GM19468 (cell line): ENCODE results near the gene DGKB.

Experiments used
- ATAC-seq: cut with Tn5 transposase; IDR thresholded peaks from one replicate; pipeline ENCODE4 v1.9.1; 2021; ENCODE audit warnings: mild to moderate bottlenecking, moderate library complexity, moderate number of reproducible peaks; ENCODE audit not compliant: unreplicated experiment; ENCODE audit errors: extremely low read depth

Gene DGKB

DNA sequence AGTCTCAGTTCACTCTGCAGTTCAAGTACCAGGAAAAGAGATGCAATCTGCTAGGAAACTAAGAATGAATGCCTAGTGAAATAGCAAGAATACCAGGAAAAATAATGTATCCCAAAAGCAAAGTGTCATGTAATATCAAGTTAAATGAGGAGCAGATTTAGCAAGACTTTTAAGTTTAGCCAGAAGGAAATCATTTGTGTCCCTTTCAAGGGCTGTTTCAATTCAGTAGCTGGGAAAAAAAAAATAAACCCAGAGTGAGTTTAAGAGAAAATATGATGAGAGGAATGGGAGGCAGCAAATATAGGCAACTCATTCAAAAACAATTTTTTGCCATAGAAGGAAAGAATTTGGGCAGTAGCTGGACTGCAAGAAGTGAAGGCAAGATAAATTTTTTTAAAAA lies 135.8 kb downstream of the DGKB start:
- no peak for ATAC-seq

- no peak for ATAC-seq
Measured at GRCh38 chr7:14765731-14766130, 136.8 kb downstream of the DGKB start.

- no peak for ATAC-seq
Measured at GRCh38 chr7:14762561-14762960, 140.0 kb downstream of the DGKB start.

DNA sequence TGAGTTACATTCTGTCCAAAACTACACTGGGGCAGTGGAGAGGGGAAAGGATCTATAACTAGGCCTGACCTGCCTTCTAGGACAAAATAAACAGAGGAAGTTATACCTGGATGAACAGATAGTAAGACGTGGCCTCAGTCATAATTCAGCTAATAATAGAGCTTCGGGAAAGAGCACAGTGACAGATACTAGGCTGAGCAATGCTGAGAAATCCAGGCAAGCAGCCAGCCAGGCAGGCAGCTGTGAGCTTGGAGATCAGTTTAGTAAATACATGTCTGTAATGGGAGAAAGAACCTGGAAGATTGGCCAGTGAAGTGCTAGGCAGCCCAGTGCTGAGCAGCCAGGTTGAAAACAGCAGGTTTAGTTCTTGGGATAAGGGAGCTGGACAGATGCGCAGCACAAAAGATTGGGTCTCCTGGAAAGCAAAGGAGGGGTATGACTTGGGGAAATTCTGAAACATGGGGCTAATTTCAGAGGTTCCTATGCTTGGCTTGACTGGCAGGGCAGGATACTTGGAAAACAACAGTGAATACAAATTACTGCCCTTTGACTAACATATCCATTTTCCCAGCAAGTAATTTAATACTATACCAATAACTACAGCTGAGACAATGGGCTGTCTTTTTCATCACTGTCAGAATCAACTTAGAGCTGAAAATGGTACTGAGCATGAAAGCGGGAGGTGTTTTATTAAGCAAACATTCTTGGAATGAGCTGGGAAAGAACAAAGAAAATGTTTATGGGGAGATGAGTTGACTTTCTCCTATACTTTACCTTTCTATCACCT lies 140.8 kb downstream of the DGKB start:
- ATAC-seq: no peak

GRCh38 chr7:14760730-14761478 lies 141.6 kb downstream of the DGKB start:
- ATAC-seq: no peak

DNA sequence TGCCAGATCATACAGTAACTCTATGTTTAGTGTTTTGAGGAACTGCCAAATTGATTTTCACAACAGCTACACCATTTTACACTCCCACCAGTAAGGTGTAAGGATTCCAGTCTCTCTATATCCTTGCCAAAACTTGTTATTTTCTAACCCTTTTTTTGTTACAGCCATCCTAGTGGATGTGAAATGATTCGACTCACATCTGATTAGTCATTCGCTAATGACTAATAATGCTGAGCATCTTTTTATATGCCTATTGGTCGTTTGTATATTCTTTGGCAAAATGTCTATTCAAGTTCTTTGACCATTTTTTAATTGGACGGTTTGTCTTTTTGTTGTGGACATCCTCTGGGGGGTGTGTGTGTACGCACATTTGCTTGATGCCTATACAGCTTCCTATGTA lies 142.8 kb downstream of the DGKB start:
- no peak for ATAC-seq

- ATAC-seq: no peak
Measured at GRCh38 chr7:14754631-14755030, 147.9 kb downstream of the DGKB start.

- ATAC-seq: no peak
Measured at GRCh38 chr7:14752301-14752700, 150.2 kb downstream of the DGKB start.

- ATAC-seq: no peak
Measured at GRCh38 chr7:14751461-14751860, 151.1 kb downstream of the DGKB start.

- ATAC-seq: no peak
Measured at GRCh38 chr7:14748461-14748860, 154.1 kb downstream of the DGKB start.

DNA sequence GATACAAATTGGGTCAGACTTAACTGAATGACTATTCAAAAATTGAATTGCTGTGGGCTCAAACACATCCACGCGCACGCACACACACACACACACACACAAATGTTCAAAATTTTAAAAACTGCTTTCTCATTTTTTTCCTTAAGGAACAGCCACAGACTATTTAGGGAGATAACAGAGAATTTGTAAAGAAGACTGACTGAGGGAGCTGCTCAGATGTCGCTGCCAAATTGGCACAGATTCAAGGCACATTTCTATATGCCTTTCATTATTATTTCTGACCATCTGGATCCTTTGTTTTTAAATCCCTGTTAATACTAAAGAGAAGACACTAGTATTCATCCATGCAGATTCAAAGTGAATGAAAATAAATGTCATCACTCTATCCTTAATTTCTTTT lies 154.8 kb downstream of the DGKB start:
- no peak for ATAC-seq

GRCh38 chr7:14745076-14745475 lies 157.5 kb downstream of the DGKB start:
- no peak for ATAC-seq

DNA sequence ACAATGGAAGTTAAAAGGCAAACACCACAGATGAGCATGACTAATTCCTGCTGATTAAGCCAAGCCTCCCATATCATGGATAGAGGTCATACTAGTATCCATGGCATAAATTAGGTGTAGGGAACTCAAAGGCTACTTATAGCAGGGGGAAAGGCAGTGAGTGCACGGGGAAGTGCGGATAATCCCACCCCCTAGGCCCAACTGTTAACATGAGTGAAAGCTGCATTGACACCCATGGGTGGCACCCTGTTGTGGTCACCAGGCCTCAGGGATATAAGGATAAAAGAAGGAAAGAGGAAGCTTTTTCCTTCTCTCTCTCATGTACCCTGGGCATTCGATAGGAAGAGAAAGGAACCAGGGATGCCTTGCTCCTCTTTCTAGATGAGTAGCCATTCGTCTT lies 161.9 kb downstream of the DGKB start:
- ATAC-seq: no peak

DNA sequence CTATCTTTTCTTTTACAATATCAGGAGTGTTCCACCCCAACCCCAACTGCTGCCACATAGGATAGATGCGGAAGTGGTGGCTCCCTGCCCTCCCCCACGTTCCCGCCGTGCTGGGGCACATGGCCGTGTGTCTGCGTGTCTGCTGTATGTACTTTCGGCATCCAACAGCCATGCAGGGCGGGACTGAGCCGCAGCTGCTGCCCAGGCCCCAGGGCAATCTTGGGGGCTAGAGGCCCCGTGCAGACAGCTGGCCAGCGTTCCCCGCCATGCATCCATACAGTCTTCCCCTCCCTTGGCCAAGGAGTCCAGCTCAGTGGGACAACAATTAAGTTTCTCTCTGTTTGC lies 162.7 kb downstream of the DGKB start:
- no peak for ATAC-seq

DNA sequence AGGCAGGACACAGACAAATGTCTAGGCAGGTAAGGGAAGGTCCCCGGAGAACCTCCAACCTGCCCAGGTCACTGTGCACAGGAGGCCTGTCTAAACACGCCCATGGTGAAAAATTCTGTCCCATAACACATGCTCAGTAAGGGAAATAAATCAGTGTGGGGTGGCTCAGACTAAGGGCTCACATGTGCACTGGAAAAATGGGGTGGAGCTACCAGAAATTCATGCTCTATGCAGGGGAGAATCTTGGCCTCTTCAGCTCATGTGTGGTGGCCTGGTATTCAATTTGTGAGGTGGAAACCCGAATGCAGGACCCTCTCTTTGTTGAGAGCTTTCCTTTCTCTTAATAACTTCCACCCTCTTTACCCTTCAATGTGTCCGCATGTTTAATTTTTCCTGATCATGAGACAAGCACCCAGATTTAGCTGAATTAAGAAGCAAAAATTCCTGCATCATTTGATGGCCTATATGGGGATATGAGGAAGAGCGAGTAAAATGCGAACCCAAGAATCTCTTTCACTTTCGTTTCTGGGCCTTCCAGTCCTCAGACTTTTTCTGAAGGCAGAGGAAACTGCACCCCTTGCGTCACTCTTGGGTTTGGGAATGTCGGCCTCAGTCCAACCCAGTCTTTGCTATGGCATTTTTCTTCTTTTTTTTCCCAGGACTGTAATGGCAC lies 163.2 kb downstream of the DGKB start:
- no peak for ATAC-seq

DNA sequence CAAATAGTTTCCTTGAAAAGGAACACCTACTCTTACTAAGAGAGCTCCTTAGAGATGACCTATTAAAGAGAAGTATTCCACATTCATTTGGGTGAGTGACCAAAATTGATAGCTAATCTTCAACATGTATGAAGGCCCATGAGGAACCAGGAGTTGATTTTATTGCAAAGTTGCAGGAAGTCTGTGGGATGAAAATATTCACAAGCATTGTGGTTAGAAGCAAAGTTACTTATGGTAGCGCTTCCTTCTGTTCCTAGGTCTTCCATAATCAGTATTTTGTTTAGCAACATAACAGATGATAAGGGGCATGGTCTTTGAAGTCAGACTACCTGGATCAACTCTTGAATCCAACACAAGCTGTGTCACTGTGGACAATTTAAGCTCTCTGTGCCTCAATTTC lies 164.5 kb downstream of the DGKB start:
- no peak for ATAC-seq

- no peak for ATAC-seq
Measured at GRCh38 chr7:14734839-14735321, 167.7 kb downstream of the DGKB start.

- ATAC-seq: no peak
Measured at GRCh38 chr7:14720785-14721184, 181.8 kb downstream of the DGKB start.

DNA sequence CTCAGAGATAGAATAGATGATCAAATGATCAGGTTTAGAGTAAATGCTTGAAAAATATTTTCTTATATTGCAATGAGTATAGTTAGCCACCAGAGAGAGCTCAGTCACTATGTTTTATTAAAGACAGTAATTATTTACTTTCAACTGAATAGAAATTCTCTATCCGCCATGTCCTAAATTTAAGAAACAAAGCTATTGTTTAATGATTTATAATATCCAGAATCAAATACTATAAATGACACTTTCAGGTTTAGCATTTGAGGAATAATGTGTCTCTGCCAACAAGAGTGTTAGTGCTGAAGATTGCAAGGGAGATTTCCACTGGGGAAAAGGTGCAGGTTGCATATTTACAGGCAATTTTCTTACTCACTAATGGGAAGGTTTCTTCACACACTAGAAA lies 184.7 kb downstream of the DGKB start:
- no peak for ATAC-seq

- no peak for ATAC-seq
Measured at GRCh38 chr7:14717169-14717568, 185.4 kb downstream of the DGKB start.

GRCh38 chr7:14714161-14714728 lies 188.3 kb downstream of the DGKB start:
- ATAC-seq: peak; percentile 87
